GM13976 (cell line): ENCODE measurements around the gene RBPJ.

ENCODE experiments used
- DNase-seq: peaks from one replicate; pipeline ENCODE4 v3.0.0; 2012; ENCODE audit warnings: low spot score
- CTCF ChIP-seq: IDR thresholded peaks from 2 replicates; pipeline ENCODE4 v1.5.1; 2012; ENCODE audit warnings: borderline replicate concordance, mild to moderate bottlenecking; ENCODE audit not compliant: insufficient read depth; ENCODE audit errors: extremely low read depth, missing control alignments, control extremely low read depth
- in situ Hi-C: fragments of 300-500 bp; cut with MboI; formaldehyde crosslinking; loops from one replicate; pipeline ENCODE4 v1.12.0; 2022; ENCODE audit warnings: low sequenced_read_pairs, mixed read lengths, inconsistent platforms; ENCODE audit not compliant: unreplicated experiment

RBPJ gene

GRCh38 chr4:26321373-26322221 is 783 bp downstream of the RBPJ start:
- no peak for TF ChIP-seq CTCF
- DNase-seq, result no peak
- in situ Hi-C loops, result loop anchor here (10.0 kb wide), 1 partner anchor 247 kb away; no protein-coding TSS in a partner anchor

GRCh38 chr4:26322346-26322745 is 1.5 kb downstream of the RBPJ start:
- no peak for DNase-seq
- TF ChIP-seq CTCF, result no peak
- in situ Hi-C loops, result loop anchor here (10.0 kb wide), 1 partner anchor 248 kb away; no protein-coding TSS in a partner anchor

- in situ Hi-C loops, result loop anchor here (10.0 kb wide), 1 partner anchor 249 kb away; no protein-coding TSS in a partner anchor
- DNase-seq, result no peak
- TF ChIP-seq CTCF, result no peak
Observed at GRCh38 chr4:26323821-26324220, 3.0 kb downstream of the RBPJ start.

GRCh38 chr4:26325191-26325590 is 4.4 kb downstream of the RBPJ start:
- no peak for DNase-seq
- in situ Hi-C loops, result loop anchor here (10.0 to 25.0 kb wide), 2 partner anchors 250 to 687 kb away; no protein-coding TSS in a partner anchor
- TF ChIP-seq CTCF, result peak; percentile 48

- in situ Hi-C loops, result loop anchor here (10.0 to 25.0 kb wide), 2 partner anchors 252 to 686 kb away; no protein-coding TSS in a partner anchor
- DNase-seq, result no peak
- TF ChIP-seq CTCF, result no peak
Observed at GRCh38 chr4:26326791-26327190, 6.0 kb downstream of the RBPJ start.

GRCh38 chr4:26330186-26330787 is 9.5 kb downstream of the RBPJ start:
- TF ChIP-seq CTCF, result peak; percentile 54
- DNase-seq, result peak; percentile 54
- in situ Hi-C loops, result loop anchor here (5.0 to 25.0 kb wide), 2 partner anchors 77 to 682 kb away; no protein-coding TSS in a partner anchor
